ENCODE results near the gene MRPS21. TPM values are rescaled to one million over a fixed set of nuclear protein-coding genes. Genes with fewer than 3 reads are reported as not detected.
A peak's percentile ranks its signal among the peaks of the same experiment; 100 is the strongest.

The MRPS21 gene
- 45.9 TPM for total RNA-seq
- long read RNA-seq, transcript MRPS21-202 (3 exons, 1,226 nt) = major isoform, 35 of 67 reads
- long read RNA-seq, transcript MRPS21-201 (2 exons, 1,462 nt) = minor isoform, 26 of 67 reads
- long read RNA-seq, partial matches to known transcripts = 0 of 67 reads
- long read RNA-seq, other reads (novel, unspliced or antisense) = 6 of 67 reads

DNA sequence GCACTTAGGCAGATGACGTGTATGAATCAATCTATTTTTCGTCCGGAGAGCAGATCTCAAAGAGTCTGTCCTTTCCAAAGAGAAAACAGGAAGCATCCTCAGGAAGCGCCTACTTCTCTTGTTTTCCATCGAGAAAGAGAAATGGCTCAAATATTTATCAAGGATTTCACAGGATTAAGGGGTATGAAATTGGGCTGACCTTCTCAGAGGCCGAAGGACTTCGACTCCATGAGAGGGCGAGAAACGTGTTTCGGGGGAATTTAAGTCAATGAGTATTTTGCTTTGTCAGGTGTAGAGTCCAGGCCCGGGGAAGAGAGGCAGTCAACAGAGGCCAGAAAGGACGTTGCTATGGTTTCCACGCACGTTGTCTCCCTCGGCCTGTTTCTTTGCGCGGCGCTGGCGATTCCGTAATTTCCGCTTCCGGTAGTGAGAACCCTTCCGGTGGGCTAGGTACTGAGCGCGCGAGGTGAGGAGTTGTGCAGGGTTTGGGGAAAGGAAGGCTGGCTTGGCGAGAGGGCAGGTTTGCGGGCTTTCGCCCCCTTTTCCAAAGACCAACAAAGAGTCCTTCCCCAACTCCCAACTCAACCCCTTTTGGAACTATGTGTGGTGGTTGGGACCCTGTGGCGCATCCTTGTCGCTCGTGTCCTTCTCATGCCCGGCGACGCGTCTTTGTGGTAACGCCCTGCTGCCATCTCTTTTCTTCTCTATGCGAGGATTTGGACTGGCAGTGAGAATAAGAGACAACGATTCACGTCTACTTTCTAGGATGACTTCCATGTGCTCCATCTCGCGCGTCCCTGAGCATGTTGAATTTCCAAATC lies at the start of gene MRPS21:
Gene MRPS21 (plus strand): TSS at position 429 of the 821 bp plus-strand sequence. CDS start 506 bp downstream, outside the sequence.
- intact Hi-C loops (cut with DNase I) = no loop called here
- TF ChIP-seq, protein P1, sequence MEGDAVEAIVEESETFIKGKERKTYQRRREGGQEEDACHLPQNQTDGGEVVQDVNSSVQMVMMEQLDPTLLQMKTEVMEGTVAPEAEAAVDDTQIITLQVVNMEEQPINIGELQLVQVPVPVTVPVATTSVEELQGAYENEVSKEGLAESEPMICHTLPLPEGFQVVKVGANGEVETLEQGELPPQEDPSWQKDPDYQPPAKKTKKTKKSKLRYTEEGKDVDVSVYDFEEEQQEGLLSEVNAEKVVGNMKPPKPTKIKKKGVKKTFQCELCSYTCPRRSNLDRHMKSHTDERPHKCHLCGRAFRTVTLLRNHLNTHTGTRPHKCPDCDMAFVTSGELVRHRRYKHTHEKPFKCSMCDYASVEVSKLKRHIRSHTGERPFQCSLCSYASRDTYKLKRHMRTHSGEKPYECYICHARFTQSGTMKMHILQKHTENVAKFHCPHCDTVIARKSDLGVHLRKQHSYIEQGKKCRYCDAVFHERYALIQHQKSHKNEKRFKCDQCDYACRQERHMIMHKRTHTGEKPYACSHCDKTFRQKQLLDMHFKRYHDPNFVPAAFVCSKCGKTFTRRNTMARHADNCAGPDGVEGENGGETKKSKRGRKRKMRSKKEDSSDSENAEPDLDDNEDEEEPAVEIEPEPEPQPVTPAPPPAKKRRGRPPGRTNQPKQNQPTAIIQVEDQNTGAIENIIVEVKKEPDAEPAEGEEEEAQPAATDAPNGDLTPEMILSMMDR (IDR thresholded peaks at IDR 0.05) = no peak
- Histone ChIP-seq H3K9me3 (no peaks in the 10 kb centered on the region), H3K27ac (peak within 1 kb of the TSS; percentile 90), H3K4me1 (peaks cover 6% of the 10 kb centered on the region), H3K27me3 (ENCODE audit: low read depth) (no peaks in the 10 kb centered on the region), H3K4me3 (peak within 1 kb of the TSS; percentile 73), H3K36me3 (peaks cover 34% of the 10 kb centered on the region)
- ATAC-seq (peak; percentile 98 to 99), DNase-seq (peak; percentile 93)

DNA sequence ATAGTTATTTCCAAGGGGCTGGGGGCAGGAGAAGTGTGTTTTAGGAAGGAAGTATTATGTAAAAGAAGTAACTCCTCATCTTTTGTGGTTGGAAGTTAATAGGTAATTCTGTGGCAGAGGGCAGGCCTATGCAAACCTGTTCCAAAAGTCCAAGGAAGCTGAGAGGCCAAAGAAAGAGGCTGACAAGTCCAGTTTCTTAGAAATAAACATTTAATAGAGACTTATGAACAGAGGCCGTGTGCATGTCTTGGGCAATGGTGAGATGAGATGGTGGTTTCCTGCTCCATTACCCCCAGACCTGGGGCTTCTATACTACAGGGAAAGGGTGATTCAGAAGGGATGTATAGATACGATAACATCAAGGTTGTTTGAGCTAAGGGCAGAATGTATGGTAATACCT lies 43.7 kb upstream of the MRPS21 start:
- intact Hi-C loops (cut with DNase I) = no loop called here
- ATAC-seq (no peak), DNase-seq (no peak)
- TF ChIP-seq, protein P1 (IDR thresholded peaks at IDR 0.05) = no peak
- Histone ChIP-seq H3K4me1 (no peaks in the 10 kb centered on the region), H3K27me3 (ENCODE audit: low read depth) (no peaks in the 10 kb centered on the region), H3K27ac (no peak overlapping the region), H3K36me3 (no peaks in the 10 kb centered on the region), H3K9me3 (no peaks in the 10 kb centered on the region), H3K4me3 (no peak overlapping the region)

DNA sequence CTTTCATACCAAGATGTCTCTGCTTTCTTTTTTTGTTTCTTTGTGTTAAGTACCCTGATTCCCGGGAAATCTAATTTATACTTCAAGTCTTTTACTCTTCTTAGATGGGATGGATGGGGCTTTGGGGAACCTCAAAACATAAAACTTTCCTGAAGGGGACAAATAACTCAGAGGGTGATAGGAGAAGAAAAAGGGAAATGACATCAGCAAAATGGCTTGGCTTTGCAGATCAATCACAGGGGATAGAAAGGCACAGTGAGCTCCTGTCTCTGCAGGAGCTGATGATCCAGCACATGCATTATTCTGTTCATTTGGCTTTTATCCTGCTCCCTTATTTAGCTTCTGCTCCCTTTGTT lies 37.5 kb upstream of the MRPS21 start:
- peak overlapping the region; percentile 44 for H3K4me3 ChIP-seq
- TF ChIP-seq, protein P1 (IDR thresholded peaks at IDR 0.05) = no peak
- peak overlapping the region; percentile 72 for H3K27ac ChIP-seq
- H3K4me1 ChIP-seq = peaks cover 17% of the 10 kb centered on the region
- H3K9me3 ChIP-seq = no peaks in the 10 kb centered on the region
- peaks cover 16% of the 10 kb centered on the region for H3K27me3 ChIP-seq (ENCODE audit: low read depth)
- intact Hi-C loops (cut with DNase I) = no loop called here
- H3K36me3 ChIP-seq = no peaks in the 10 kb centered on the region
- no peak for ATAC-seq
- DNase-seq = no peak

DNA sequence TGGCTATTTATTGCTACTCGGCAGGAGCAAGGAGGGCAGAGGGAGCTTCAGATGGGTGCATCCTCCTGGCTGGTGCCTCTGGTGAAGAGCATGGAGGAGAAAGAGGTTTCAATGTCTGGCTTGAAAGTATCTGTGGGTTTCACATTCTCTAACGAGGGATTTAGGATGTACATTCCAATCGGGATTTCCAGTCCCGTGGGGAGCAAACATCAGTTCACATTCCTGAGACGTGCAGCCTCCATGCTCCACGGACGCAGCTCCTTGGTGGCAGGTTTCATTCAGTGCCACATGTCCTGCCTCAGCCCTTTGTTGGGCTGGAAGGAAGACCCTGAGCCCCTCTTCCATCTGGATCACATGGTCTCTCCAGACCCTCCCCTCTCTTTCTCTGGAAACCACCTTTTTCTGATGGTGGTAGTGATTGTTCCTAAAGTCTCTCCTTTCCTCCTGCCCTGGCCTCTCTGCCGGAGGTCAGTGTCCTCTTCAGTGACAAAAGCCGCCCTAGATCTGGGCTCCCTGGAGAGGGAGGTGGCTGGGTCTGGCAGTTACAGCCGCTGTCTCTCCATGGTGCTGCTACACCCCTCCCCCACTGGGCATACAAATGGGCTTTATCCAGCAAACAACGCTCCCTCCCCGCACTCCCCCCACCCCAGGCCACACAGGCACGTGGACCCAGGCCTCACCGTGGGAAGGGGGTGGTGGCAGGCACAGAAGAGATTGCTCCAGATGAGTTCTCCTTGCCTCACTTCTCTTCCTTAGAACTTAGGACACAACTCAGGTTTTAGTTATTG lies 36.9 kb upstream of the MRPS21 start:
- H3K27ac ChIP-seq = no peak overlapping the region
- H3K27me3 ChIP-seq (ENCODE audit: low read depth) = peaks cover 16% of the 10 kb centered on the region
- no peaks in the 10 kb centered on the region for H3K9me3 ChIP-seq
- ATAC-seq (no peak), DNase-seq (no peak)
- H3K36me3 ChIP-seq = no peaks in the 10 kb centered on the region
- no peak overlapping the region for H3K4me3 ChIP-seq
- TF ChIP-seq, protein P1 (IDR thresholded peaks at IDR 0.05) = no peak
- intact Hi-C loops (cut with DNase I) = no loop called here
- H3K4me1 ChIP-seq = peaks cover 17% of the 10 kb centered on the region

Data from lower lobe of right lung (tissue), 2 donors.